Right atrium auricular region (tissue), 2 donors: Measurements from ENCODE around the gene GSAP. TPM values are rescaled to one million over a fixed set of nuclear protein-coding genes. Genes with fewer than 3 reads are reported as not detected.

Experiments used
- DNase-seq: peaks from one replicate; pipeline ENCODE4 v3.0.0-alpha.2; 2019; ENCODE audit warnings: low spot score
- H3K27ac ChIP-seq, 2 donors: fragments of 200-600 bp; sonication (generic); 1 replicate in 1 of 2; 2 replicates in 1 of 2; pipeline ENCODE4 v1.5.1; 2016 to 2019
- H3K27me3 ChIP-seq, 2 donors: fragments of 200-600 bp; sonication (generic); one replicate each; pipeline versions ENCODE4 v1.5.1 to v1.6.0; 2017 to 2019
- H3K36me3 ChIP-seq: fragments of 200-600 bp; sonication (generic); one replicate; pipeline ENCODE4 v1.5.1; 2016
- H3K4me1 ChIP-seq, 2 donors: fragments of 200-600 bp; sonication (generic); one replicate each; pipeline versions ENCODE4 v1.5.1 to v1.6.0; 2017 to 2019
- H3K4me3 ChIP-seq, 2 donors: fragments of 200-600 bp; sonication (generic); 1 replicate in 1 of 2; 2 replicates in 1 of 2; pipeline ENCODE4 v1.5.1; 2017 to 2019; ENCODE audit warnings: mild to moderate bottlenecking in 1 of 2, moderate library complexity in 1 of 2
- H3K9me3 ChIP-seq, 2 donors: fragments of 200-600 bp; sonication (generic); one replicate each; pipeline ENCODE4 v1.5.1; 2019
- CTCF ChIP-seq, 2 donors: fragments of 200-600 bp; sonication (generic); IDR thresholded peaks; one replicate each; pipeline ENCODE4 v1.5.1; 2019; ENCODE audit warnings: antibody characterized with exemption in 2 of 2
- total RNA-seq, 2 donors: library from RNA; depleted of rRNA; stranded (reverse); fragments of >200 nt; gene quantifications; one replicate each; pipeline ENCODE4 v1.1.0, GENCODE V29; 2016

Gene GSAP
- total RNA-seq, 2 donors from 2014 or later: 6.4 to 13.5 TPM

DNA sequence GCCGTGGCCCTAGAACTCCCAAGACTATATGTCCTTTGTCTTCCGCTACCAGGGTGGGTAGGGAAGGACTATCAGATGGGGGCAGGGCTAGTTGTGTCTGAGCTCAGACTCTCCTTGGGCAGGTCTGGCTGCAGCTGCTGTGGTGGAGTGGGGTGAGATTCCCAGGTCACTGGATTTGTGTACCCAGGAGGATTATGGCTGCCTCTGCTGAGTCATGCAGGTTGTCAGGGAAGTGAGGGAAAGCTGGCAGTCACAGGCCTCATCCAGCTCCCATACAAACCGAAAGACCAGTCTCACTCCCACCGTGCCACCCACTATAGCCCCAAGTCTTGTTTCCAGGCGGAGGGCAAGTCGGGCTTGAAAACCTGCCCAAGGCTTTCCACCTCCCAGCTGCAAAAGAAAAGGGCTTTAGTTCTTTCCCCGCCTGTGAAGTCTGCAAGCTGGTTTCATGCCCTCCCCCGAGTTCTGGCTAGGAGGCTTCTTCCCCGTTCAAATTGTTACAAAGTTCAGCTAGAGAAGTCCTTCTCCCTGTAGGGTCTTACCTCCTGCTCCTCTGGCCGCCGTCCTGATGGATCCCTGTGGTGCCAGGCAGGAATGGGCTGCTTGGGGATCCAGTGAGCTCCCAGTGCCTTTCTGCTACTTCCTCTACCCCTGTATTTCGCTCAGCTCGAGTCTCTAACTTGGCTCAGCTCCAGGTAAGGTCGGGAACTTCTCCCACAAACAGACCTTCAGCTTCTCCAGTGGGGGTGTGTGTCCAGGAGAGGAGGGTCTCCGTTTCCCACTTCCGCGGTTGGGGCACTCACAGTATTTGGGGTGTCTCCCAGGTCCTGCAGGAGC lies 109.7 kb downstream of the GSAP start:
- no peak overlapping the region for H3K27ac ChIP-seq
- H3K4me1 ChIP-seq: peaks cover 0 to 25% of the 10 kb centered on the region in 2 donors
- no peaks in the 10 kb centered on the region for H3K9me3 ChIP-seq
- TF ChIP-seq CTCF (IDR thresholded peaks at IDR 0.05): no peak
- H3K4me3 ChIP-seq: no peak overlapping the region
- no peaks in the 10 kb centered on the region for H3K27me3 ChIP-seq
- H3K36me3 ChIP-seq: no peaks in the 10 kb centered on the region
- DNase-seq: no peak

GRCh38 chr7:77295549-77295948 lies 120.6 kb downstream of the GSAP start:
- H3K4me3 ChIP-seq: no peak overlapping the region
- TF ChIP-seq CTCF (IDR thresholded peaks at IDR 0.05): no peak
- no peaks in the 10 kb centered on the region for H3K4me1 ChIP-seq
- H3K9me3 ChIP-seq: peaks cover 0 to 7% of the 10 kb centered on the region in 2 donors
- H3K27me3 ChIP-seq: no peaks in the 10 kb centered on the region
- H3K27ac ChIP-seq: no peak overlapping the region
- peaks cover 7% of the 10 kb centered on the region for H3K36me3 ChIP-seq
- no peak for DNase-seq

DNA sequence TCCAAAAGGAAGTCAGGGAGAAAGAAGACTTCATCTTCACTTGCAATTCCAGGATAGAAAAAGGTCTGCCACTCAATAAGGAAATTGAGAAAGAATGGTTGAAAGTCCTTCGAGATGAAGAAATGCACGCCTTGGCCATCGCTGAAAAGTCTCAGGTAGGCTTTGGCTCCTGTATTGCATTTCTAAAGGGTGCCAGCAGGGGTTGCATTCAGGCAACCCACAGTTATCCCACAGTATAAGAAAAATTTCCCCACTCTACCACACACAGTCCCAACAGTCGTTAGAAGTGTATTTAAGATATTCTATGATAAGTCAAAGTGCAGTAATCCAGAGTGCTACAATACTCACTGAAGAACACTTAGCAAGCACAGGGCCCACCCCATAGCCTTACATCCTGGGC lies 123.1 kb downstream of the GSAP start:
- no peak for TF ChIP-seq CTCF (IDR thresholded peaks at IDR 0.05)
- peaks cover 7% of the 10 kb centered on the region for H3K36me3 ChIP-seq
- H3K27me3 ChIP-seq: no peaks in the 10 kb centered on the region
- H3K4me3 ChIP-seq: no peak overlapping the region
- no peak for DNase-seq
- H3K4me1 ChIP-seq: no peaks in the 10 kb centered on the region
- peaks cover 0 to 7% of the 10 kb centered on the region in 2 donors for H3K9me3 ChIP-seq
- H3K27ac ChIP-seq: no peak overlapping the region

DNA sequence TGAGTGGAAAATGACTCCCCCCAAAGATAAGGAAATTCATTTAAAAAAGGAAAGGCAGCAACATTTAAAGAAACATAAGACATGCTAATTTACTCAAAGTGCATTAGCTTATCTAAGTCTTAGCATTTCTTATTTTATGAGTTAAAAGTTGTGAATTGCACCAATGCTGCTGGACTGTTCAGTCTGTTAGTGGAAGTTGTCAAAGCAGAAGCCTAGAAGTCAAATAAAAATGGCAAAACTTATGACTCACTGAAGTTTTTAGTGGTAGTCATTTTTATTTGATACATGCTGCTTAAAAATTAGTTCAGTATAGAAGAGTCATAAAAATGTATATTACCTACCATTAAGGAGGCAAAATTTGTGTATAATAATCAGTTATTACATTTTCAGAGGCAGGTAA lies 125.7 kb downstream of the GSAP start:
- TF ChIP-seq CTCF (IDR thresholded peaks at IDR 0.05): no peak
- Histone ChIP-seq H3K27ac (no peak overlapping the region), H3K9me3 (no peaks in the 10 kb centered on the region)

GRCh38 chr7:77289387-77289786 lies 126.8 kb downstream of the GSAP start:
- no peaks in the 10 kb centered on the region for H3K4me1 ChIP-seq
- TF ChIP-seq CTCF (IDR thresholded peaks at IDR 0.05): no peak

More for the DNA sequence above, 125.7 kb downstream of the GSAP start:
- Histone ChIP-seq H3K4me1 (no peaks in the 10 kb centered on the region), H3K4me3 (no peak overlapping the region), H3K36me3 (no peaks in the 10 kb centered on the region), H3K27me3 (no peaks in the 10 kb centered on the region)
- DNase-seq: no peak

More at GRCh38 chr7:77289387-77289786, 126.8 kb downstream of the GSAP start:
- no peaks in the 10 kb centered on the region for H3K36me3 ChIP-seq
- H3K4me3 ChIP-seq: no peak overlapping the region
- H3K9me3 ChIP-seq: no peaks in the 10 kb centered on the region
- no peak for DNase-seq
- no peaks in the 10 kb centered on the region for H3K27me3 ChIP-seq
- H3K27ac ChIP-seq: no peak overlapping the region
